Vagina (tissue), 2 donors: ENCODE data around the gene DIRAS2. TPM values are rescaled to one million over a fixed set of nuclear protein-coding genes. Genes with fewer than 3 reads are reported as not detected.

Experiments used
- DNase-seq, 2 donors: peaks; one replicate each; pipeline ENCODE4 v3.0.0-alpha.2; 2017; ENCODE audit errors: extremely low spot score in 2 of 2
- H3K27ac ChIP-seq: fragments of 200-600 bp; sonication (generic); one replicate; pipeline ENCODE4 v1.5.1; 2019
- H3K27me3 ChIP-seq: fragments of 200-600 bp; sonication (generic); one replicate; pipeline ENCODE4 v1.5.1; 2019
- H3K36me3 ChIP-seq, 2 donors: fragments of 200-600 bp; sonication (generic); one replicate each; pipeline ENCODE4 v1.5.1; 2017 to 2019
- H3K4me1 ChIP-seq: fragments of 200-600 bp; sonication (generic); one replicate; pipeline ENCODE4 v1.5.1; 2019
- H3K4me3 ChIP-seq, 2 donors: fragments of 200-600 bp; sonication (generic); 1 replicate in 1 of 2; 2 replicates in 1 of 2; pipeline ENCODE4 v1.5.1; 2016 to 2019
- H3K9me3 ChIP-seq: fragments of 200-600 bp; sonication (generic); one replicate; pipeline ENCODE4 v1.5.1; 2019
- CTCF ChIP-seq, 3 experiments: fragments of 450-650 bp in 2 of 3; fragments of 200-600 bp in 1 of 3; sonication (generic) in 1 of 3; IDR thresholded peaks; one replicate each; pipeline ENCODE4 v1.5.1; 2017 to 2019; ENCODE audit warnings: antibody characterized with exemption in 3 of 3, mild to moderate bottlenecking in 2 of 3, moderate library complexity in 2 of 3
- POLR2A ChIP-seq, 2 donors: fragments of 450-650 bp; IDR thresholded peaks; one replicate each; pipeline ENCODE4 v1.6.1; 2017; ENCODE audit warnings: antibody characterized with exemption in 2 of 2, mild to moderate bottlenecking in 2 of 2, moderate library complexity in 2 of 2
- POLR2AphosphoS5 ChIP-seq, 2 donors: sonication (generic); formaldehyde crosslinking; IDR thresholded peaks; one replicate each; pipeline ENCODE4 v1.9.0; 2017; ENCODE audit warnings: antibody characterized with exemption in 2 of 2, mild to moderate bottlenecking in 2 of 2, low read depth in 1 of 2; ENCODE audit not compliant: insufficient read depth in 1 of 2
- intact Hi-C: fragments of 100-400 bp; cut with DNase I; formaldehyde crosslinking; loops from one replicate; pipeline ENCODE4 v1.15.1; 2023
- total RNA-seq: library from RNA; depleted of rRNA; stranded (reverse); fragments of >200 nt; gene quantifications from one replicate; pipeline ENCODE4 v1.2.3, GENCODE V29; 2016

DIRAS2 gene
- total RNA-seq, 1 donor from 2014 or later, result not detected

- Histone ChIP-seq H3K36me3 (no peaks in the 10 kb centered on the region), H3K27ac (no peak overlapping the region), H3K4me3 (no peak overlapping the region), H3K27me3 (no peaks in the 10 kb centered on the region), H3K4me1 (no peaks in the 10 kb centered on the region), H3K9me3 (no peaks in the 10 kb centered on the region)
- intact Hi-C loops, result no loop called here
- no peak for DNase-seq
- no peak for TF ChIP-seq POLR2AphosphoS5 (IDR thresholded peaks at IDR 0.05; ENCODE audit: insufficient read depth in 1 of 2, low read depth in 1 of 2)
- no peak for TF ChIP-seq POLR2A (IDR thresholded peaks at IDR 0.05)
- TF ChIP-seq CTCF (IDR thresholded peaks at IDR 0.05), result no peak
Observed at GRCh38 chr9:90607701-90608516, 34.7 kb downstream of the DIRAS2 start.

- TF ChIP-seq CTCF (IDR thresholded peaks at IDR 0.05) (no peak), POLR2A (IDR thresholded peaks at IDR 0.05) (no peak), POLR2AphosphoS5 (IDR thresholded peaks at IDR 0.05; ENCODE audit: insufficient read depth in 1 of 2, low read depth in 1 of 2) (no peak)
- H3K27ac ChIP-seq, result no peak overlapping the region
- DNase-seq, result no peak
- intact Hi-C loops, result no loop called here
- no peak overlapping the region for H3K4me3 ChIP-seq
- H3K36me3 ChIP-seq, result no peaks in the 10 kb centered on the region
- no peaks in the 10 kb centered on the region for H3K9me3 ChIP-seq
- no peaks in the 10 kb centered on the region for H3K27me3 ChIP-seq
- H3K4me1 ChIP-seq, result no peaks in the 10 kb centered on the region
Observed at GRCh38 chr9:90600029-90600428, 42.6 kb downstream of the DIRAS2 start.

GRCh38 chr9:90598191-90598590 is 44.4 kb downstream of the DIRAS2 start:
- Histone ChIP-seq H3K9me3 (no peaks in the 10 kb centered on the region), H3K4me1 (no peaks in the 10 kb centered on the region), H3K27ac (no peak overlapping the region), H3K4me3 (no peak overlapping the region), H3K27me3 (no peaks in the 10 kb centered on the region), H3K36me3 (no peaks in the 10 kb centered on the region)
- TF ChIP-seq POLR2A (IDR thresholded peaks at IDR 0.05) (no peak), CTCF (IDR thresholded peaks at IDR 0.05) (no peak), POLR2AphosphoS5 (IDR thresholded peaks at IDR 0.05; ENCODE audit: insufficient read depth in 1 of 2, low read depth in 1 of 2) (no peak)
- no peak for DNase-seq
- intact Hi-C loops, result no loop called here

- Histone ChIP-seq H3K36me3 (no peaks in the 10 kb centered on the region), H3K9me3 (no peaks in the 10 kb centered on the region), H3K4me3 (no peak overlapping the region), H3K4me1 (no peaks in the 10 kb centered on the region), H3K27ac (no peak overlapping the region), H3K27me3 (no peaks in the 10 kb centered on the region)
- no peak for TF ChIP-seq POLR2A (IDR thresholded peaks at IDR 0.05)
- no peak for TF ChIP-seq POLR2AphosphoS5 (IDR thresholded peaks at IDR 0.05; ENCODE audit: insufficient read depth in 1 of 2, low read depth in 1 of 2)
- no peak for TF ChIP-seq CTCF (IDR thresholded peaks at IDR 0.05)
- no peak for DNase-seq
- intact Hi-C loops, result no loop called here
Observed at GRCh38 chr9:90593646-90594045, 49.0 kb downstream of the DIRAS2 start.

GRCh38 chr9:90580576-90580975 is 62.0 kb downstream of the DIRAS2 start:
- Histone ChIP-seq H3K36me3 (no peaks in the 10 kb centered on the region), H3K27ac (no peak overlapping the region), H3K9me3 (no peaks in the 10 kb centered on the region), H3K4me1 (no peaks in the 10 kb centered on the region), H3K27me3 (no peaks in the 10 kb centered on the region), H3K4me3 (no peak overlapping the region)
- intact Hi-C loops, result no loop called here
- TF ChIP-seq POLR2AphosphoS5 (IDR thresholded peaks at IDR 0.05; ENCODE audit: insufficient read depth in 1 of 2, low read depth in 1 of 2), result no peak
- no peak for TF ChIP-seq POLR2A (IDR thresholded peaks at IDR 0.05)
- TF ChIP-seq CTCF (IDR thresholded peaks at IDR 0.05), result no peak
- no peak for DNase-seq
